ENCODE data around the gene ZFP2. TPM values are rescaled to one million over a fixed set of nuclear protein-coding genes. Genes with fewer than 3 reads are reported as not detected.

The ZFP2 gene
- total RNA-seq, 1 experiment from 2014 or later, result 0.35 TPM

GRCh38 chr5:178965465-178966055 lies 69.8 kb downstream of the ZFP2 start:
- DNase-seq (ENCODE audit: extremely low read depth, low read depth), result no peak

- no peak for DNase-seq (ENCODE audit: extremely low read depth, low read depth)
Observed at GRCh38 chr5:178981381-178981780, 85.7 kb downstream of the ZFP2 start.

Other genes starting within 250 kb of the ZFP2 start
- 12.4 and 14.1 TPM in 2 replicates for gene ZNF354A, start 165.3 kb upstream of the ZFP2 start, total RNA-seq (2014; rRNA removed; shearing (Covaris generic))
- gene ZNF354B, start 36.0 kb upstream of the ZFP2 start, total RNA-seq (2014; rRNA removed; shearing (Covaris generic)), result 11.5 and 12.1 TPM in 2 replicates
- not detected in 2 replicates for gene ZNF454, start 45.3 kb downstream of the ZFP2 start, total RNA-seq (2014; rRNA removed; shearing (Covaris generic))
- not detected in 2 replicates for gene GRM6, start 99.4 kb downstream of the ZFP2 start, total RNA-seq (2014; rRNA removed; shearing (Covaris generic))
- gene ZNF879, start 127.9 kb downstream of the ZFP2 start, total RNA-seq (2014; rRNA removed; shearing (Covaris generic)), result 1.4 and 1.7 TPM in 2 replicates
- 1.1 and 1.6 TPM in 2 replicates for gene ZNF354C, start 164.5 kb downstream of the ZFP2 start, total RNA-seq (2014; rRNA removed; shearing (Covaris generic))